Chondrocyte (in vitro differentiated cells): Measurements from ENCODE around the gene CCDC142. TPM values are rescaled to one million over a fixed set of nuclear protein-coding genes. Genes with fewer than 3 reads are reported as not detected.

Experiments used
- DNase-seq: peaks from one replicate; pipeline ENCODE4 v3.0.0; 2021; ENCODE audit warnings: mixed read lengths, low spot score
- H3K27ac Mint-ChIP-seq: one replicate; pipeline ENCODE4 v1.8.0; 2021; ENCODE audit warnings: mild to moderate bottlenecking, moderate library complexity, mixed read lengths; ENCODE audit not compliant: unreplicated experiment
- H3K27me3 Mint-ChIP-seq: 2 replicates; pipeline ENCODE4 v1.8.0; 2021; ENCODE audit warnings: low read depth, mixed read lengths
- H3K36me3 Mint-ChIP-seq: 2 replicates; pipeline ENCODE4 v1.8.0; 2021; ENCODE audit warnings: low read depth, mixed read lengths
- H3K4me1 Mint-ChIP-seq: 2 replicates; pipeline ENCODE4 v1.8.0; 2021; ENCODE audit warnings: low read depth, mild to moderate bottlenecking, mixed read lengths
- H3K4me3 Mint-ChIP-seq: one replicate; pipeline ENCODE4 v1.8.0; 2021; ENCODE audit warnings: mild to moderate bottlenecking, moderate library complexity, mixed read lengths; ENCODE audit not compliant: unreplicated experiment
- H3K9me3 Mint-ChIP-seq: 2 replicates; pipeline ENCODE4 v1.8.0; 2021; ENCODE audit warnings: low read depth, mixed read lengths
- CTCF ChIP-seq: fragments of 200-600 bp; sonication (generic); IDR thresholded peaks from 2 replicates; pipeline ENCODE4 v1.5.0; 2021; ENCODE audit warnings: antibody characterized with exemption, mild to moderate bottlenecking, moderate library complexity
- total RNA-seq: library from RNA; stranded (reverse); gene quantifications from 3 replicates; pipeline ENCODE4 v1.2.1, GENCODE V29; 2021

Gene CCDC142
- total RNA-seq, 1 donor from 2014 or later: 12.7 TPM

- peak; percentile 72 for TF ChIP-seq CTCF
- peaks cover 52% of the 10 kb centered on the region for H3K4me1 Mint-ChIP-seq
- H3K27me3 Mint-ChIP-seq: peaks cover 28% of the 10 kb centered on the region
- peak within 1 kb of the TSS; percentile 100 for H3K27ac Mint-ChIP-seq
- DNase-seq: no peak
- H3K36me3 Mint-ChIP-seq: peaks cover 14% of the 10 kb centered on the region
- no peaks in the 10 kb centered on the region for H3K9me3 Mint-ChIP-seq
- peak within 1 kb of the TSS; percentile 100 for H3K4me3 Mint-ChIP-seq
Observed at GRCh38 chr2:74507145-74507925, 24.5 kb upstream of the CCDC142 start, which contains the start of gene PCGF1. Gene PCGF1, minus strand, starts transcription at chr2:74507695. Its CDS starts 27 bp downstream, at chr2:74507668.

DNA sequence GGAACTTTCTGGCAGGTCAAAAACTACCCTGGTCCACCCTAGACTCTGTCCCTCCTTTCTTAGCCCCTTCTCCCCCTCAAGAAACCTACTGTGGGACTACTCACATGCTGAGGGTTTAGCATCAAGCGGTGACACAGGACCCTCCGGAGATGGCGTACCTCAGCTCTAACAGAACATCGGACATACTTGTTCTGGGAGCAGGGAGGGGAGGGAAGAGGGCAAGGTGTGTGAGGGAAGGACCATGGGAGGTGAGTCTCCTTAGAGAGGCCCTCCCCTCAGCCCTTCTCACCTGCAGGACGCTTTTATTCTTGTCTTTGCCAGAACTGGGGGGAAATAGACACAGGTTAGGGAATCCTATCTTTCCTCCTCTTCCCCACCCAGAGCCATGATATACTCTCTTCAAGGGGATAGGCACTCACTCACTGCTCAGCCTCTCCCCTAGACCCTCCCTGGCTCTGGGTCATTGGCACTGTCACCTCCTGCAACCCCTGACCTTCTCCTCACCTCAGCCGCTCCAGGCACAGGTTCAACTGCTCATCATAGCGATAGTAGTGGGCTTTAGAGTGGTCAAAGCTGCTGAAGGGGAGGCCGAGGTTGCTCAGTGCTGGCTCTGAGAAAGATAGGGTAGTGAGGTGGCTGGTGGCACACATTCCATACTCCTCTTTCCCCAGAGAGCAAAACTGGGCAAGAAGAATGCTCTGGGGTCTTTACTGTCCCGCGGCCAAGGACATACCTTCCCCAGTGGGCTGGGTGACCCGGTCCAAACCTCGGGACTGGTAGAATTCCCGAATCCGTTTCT, 22.8 kb upstream of the CCDC142 start:
- DNase-seq: no peak
- H3K4me1 Mint-ChIP-seq: peaks cover 60% of the 10 kb centered on the region
- H3K27ac Mint-ChIP-seq: peak overlapping the region; percentile 8
- TF ChIP-seq CTCF: no peak
- peaks cover 14% of the 10 kb centered on the region for H3K36me3 Mint-ChIP-seq
- peaks cover 15% of the 10 kb centered on the region for H3K27me3 Mint-ChIP-seq
- H3K4me3 Mint-ChIP-seq: peak overlapping the region; percentile 100
- H3K9me3 Mint-ChIP-seq: no peaks in the 10 kb centered on the region

DNA sequence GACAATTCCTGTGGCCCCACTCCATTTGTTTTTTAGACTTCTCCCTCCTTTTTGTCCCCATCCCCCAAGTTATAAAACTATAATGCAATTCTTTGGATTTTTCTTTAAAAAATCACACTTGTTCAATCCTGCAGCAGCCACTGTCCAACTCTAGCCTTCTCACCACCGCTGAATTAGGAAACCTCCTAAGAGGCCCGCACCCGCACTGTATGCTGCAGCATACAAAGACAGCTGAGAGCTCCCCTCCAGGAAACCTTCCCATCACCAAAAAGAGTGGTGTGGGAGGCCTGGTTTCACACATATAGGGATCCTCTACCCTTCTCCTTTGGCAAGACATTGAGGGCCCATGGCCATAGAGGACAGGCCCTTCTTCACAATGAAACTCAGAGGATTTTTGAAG, 21.8 kb upstream of the CCDC142 start:
- Mint-ChIP-seq H3K9me3 (no peaks in the 10 kb centered on the region), H3K27ac (peak overlapping the region; percentile 84), H3K27me3 (peaks cover 10% of the 10 kb centered on the region), H3K4me1 (peaks cover 60% of the 10 kb centered on the region), H3K4me3 (peak overlapping the region; percentile 71), H3K36me3 (peaks cover 14% of the 10 kb centered on the region)
- no peak for TF ChIP-seq CTCF
- DNase-seq: no peak

DNA sequence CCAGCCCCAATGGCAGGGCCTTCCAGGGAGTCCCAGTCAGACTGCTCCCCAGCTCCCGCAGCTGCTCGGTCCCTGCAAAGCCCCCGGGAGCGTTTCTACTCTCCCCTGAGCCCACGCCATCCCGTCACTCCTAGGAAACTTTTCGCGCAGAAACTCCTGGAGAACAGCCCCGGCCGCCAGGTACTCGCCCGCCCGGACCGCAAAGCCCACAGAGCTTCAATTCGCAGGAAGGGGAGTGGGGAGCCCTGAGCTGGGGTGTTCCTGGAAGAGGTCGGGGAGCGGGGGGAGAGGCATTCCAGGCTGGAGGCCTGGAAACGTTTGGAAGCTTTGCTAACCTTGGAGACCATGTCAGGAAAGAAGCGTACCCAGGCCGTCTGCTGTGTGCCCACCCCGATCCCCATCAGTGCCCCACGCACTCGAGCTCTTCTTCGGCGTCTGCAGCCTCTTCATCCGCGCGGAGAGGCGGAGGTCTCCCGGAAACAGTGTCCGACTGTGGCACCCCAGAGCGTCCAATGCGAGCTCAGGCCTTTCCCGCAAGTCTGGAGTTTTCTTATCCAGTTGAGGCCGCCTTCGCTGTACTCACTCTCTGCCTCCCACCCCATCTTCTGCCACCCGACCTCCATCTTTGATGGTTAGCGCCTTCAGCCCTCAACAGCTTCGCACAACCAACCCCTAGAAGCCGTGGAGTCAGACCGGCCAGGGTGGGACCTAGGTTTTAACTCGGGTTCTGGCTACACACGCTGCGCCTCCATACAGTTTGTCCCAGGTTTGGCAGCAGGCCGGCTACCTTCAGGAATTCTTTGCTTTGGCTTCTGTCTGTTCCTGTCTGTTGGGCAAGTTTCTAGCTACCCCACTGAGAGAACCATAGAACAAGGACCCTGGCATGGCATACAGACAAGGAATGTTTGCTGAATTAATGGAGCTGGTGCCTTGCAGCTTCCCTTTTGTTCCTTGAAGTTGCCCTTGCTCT, 21.0 kb upstream of the CCDC142 start:
- H3K4me1 Mint-ChIP-seq: peaks cover 65% of the 10 kb centered on the region
- DNase-seq: no peak
- peak overlapping the region; percentile 71 for H3K4me3 Mint-ChIP-seq
- H3K9me3 Mint-ChIP-seq: no peaks in the 10 kb centered on the region
- H3K27me3 Mint-ChIP-seq: peaks cover 14% of the 10 kb centered on the region
- H3K36me3 Mint-ChIP-seq: peaks cover 14% of the 10 kb centered on the region
- no peak for TF ChIP-seq CTCF
- H3K27ac Mint-ChIP-seq: peak overlapping the region; percentile 85
